Loucy (cell line): ENCODE measurements around the gene SPSB1.

Experiments
- H2AFZ ChIP-seq: fragments of 200-600 bp; sonication (generic); 2 replicates; pipeline ENCODE4 v1.6.0; 2016; ENCODE audit warnings: antibody characterized with exemption, mild to moderate bottlenecking, low read length, moderate library complexity
- H3F3A ChIP-seq: fragments of 200-600 bp; 2 replicates; pipeline ENCODE4 v1.6.0; 2016; ENCODE audit warnings: antibody characterized with exemption, low read depth, mild to moderate bottlenecking
- H3K27me3 ChIP-seq: fragments of 200-600 bp; sonication (generic); 2 replicates; pipeline ENCODE4 v1.6.1; 2014; ENCODE audit warnings: low read length, mild to moderate bottlenecking; ENCODE audit not compliant: insufficient read depth, poor library complexity, severe bottlenecking
- H3K36me3 ChIP-seq: fragments of 200-600 bp; sonication (generic); 2 replicates; pipeline ENCODE4 v1.6.1; 2016; ENCODE audit warnings: low read length; ENCODE audit not compliant: insufficient read depth
- H3K4me1 ChIP-seq: fragments of 200-600 bp; sonication (generic); 2 replicates; pipeline ENCODE4 v1.5.1; 2014; ENCODE audit warnings: low read length, mild to moderate bottlenecking; ENCODE audit not compliant: insufficient read depth, poor library complexity, severe bottlenecking
- H3K4me2 ChIP-seq: fragments of 200-600 bp; sonication (generic); 2 replicates; pipeline ENCODE4 v1.6.0; 2014; ENCODE audit warnings: antibody characterized with exemption, low read length, low read depth, mild to moderate bottlenecking; ENCODE audit not compliant: poor library complexity, severe bottlenecking
- H3K4me3 ChIP-seq: fragments of 200-600 bp; sonication (generic); 2 replicates; pipeline ENCODE4 v1.5.1; 2014; ENCODE audit warnings: low read length, mild to moderate bottlenecking, mixed read lengths; ENCODE audit not compliant: poor library complexity, severe bottlenecking
- H3K79me2 ChIP-seq: fragments of 200-600 bp; sonication (generic); 2 replicates; pipeline ENCODE4 v1.6.1; 2014; ENCODE audit warnings: low read length; ENCODE audit not compliant: insufficient read depth
- H3K9ac ChIP-seq: fragments of 200-600 bp; sonication (generic); 2 replicates; pipeline ENCODE4 v1.6.0; 2014; ENCODE audit warnings: mild to moderate bottlenecking, low read depth, low read length, moderate library complexity; ENCODE audit not compliant: poor library complexity, severe bottlenecking
- H3K9me2 ChIP-seq: fragments of 200-600 bp; sonication (generic); replicated peaks from 2 replicates; pipeline ENCODE4 v1.6.1; 2016; ENCODE audit warnings: low read depth, low read length, mixed read lengths
- H3K9me3 ChIP-seq: fragments of 200-600 bp; sonication (generic); 2 replicates; pipeline ENCODE4 v1.6.1; 2014; ENCODE audit warnings: mild to moderate bottlenecking, antibody characterized with exemption, low read length, low read depth; ENCODE audit not compliant: insufficient read depth
- H4K20me1 ChIP-seq: fragments of 200-600 bp; sonication (generic); 2 replicates; pipeline ENCODE4 v1.6.0; 2014; ENCODE audit warnings: antibody characterized with exemption, low read length, mild to moderate bottlenecking; ENCODE audit not compliant: insufficient read depth, poor library complexity, severe bottlenecking
- EZH2phosphoT487 ChIP-seq: fragments of 200-600 bp; IDR thresholded peaks from 2 replicates; pipeline ENCODE4 v1.6.1; 2018; ENCODE audit warnings: antibody characterized with exemption, mild to moderate bottlenecking, moderate library complexity, borderline replicate concordance
- TF ChIP-seq, protein P1 (sequence below): fragments of 200-600 bp; sonication (generic); conservative IDR thresholded peaks from 2 replicates; pipeline ENCODE4 v1.5.1; 2014; ENCODE audit warnings: mild to moderate bottlenecking, antibody characterized with exemption, low read length

SPSB1 gene

DNA sequence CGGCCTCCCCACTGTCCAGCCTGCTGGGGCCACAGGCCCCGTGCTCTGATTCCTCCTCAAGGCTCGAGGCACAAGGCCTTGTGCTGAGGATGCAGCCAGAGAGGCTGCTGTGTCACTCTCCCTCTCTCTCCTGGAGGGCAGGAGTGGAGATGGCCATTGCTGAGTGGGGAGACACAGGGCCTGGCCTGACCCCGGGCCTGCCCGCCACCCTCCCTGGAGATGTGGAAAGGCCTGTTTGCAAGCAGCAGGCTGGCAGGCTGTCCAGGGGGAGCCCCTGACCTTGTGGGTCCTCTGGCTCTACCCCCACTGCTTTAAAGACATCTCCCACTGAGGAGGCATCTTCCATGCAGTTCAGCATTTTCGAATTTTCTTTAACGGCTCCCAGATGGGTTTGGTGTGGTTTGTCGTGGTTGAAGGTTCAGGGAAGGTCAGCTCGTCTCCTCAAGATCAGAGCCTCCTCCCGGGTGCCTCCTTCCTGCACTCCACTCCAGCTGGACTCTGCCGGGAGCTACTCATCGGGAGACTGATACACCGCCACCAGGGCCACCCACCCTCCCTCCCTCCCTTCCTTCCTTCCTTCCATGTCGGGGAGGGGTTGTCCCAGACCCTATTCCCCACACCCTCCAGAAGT lies 69.1 kb downstream of the SPSB1 start:
- Histone ChIP-seq H3K9ac (no peak overlapping the region), H4K20me1 (peaks cover 41% of the 10 kb centered on the region), H3K4me3 (no peak overlapping the region), H3K4me2 (no peak overlapping the region), H2AFZ (no peak overlapping the region), H3K36me3 (peaks cover 44% of the 10 kb centered on the region; the same call in 1 of the 2 replicates), H3K27me3 (no peaks in the 10 kb centered on the region), H3K9me2 (no peaks in the 10 kb centered on the region), H3K4me1 (peaks cover 9% of the 10 kb centered on the region), H3K79me2 (peaks cover 97% of the 10 kb centered on the region), H3K9me3 (no peaks in the 10 kb centered on the region), H3F3A (no peaks in the 10 kb centered on the region)
- TF ChIP-seq EZH2phosphoT487, result no peak
- TF ChIP-seq, protein P1, sequence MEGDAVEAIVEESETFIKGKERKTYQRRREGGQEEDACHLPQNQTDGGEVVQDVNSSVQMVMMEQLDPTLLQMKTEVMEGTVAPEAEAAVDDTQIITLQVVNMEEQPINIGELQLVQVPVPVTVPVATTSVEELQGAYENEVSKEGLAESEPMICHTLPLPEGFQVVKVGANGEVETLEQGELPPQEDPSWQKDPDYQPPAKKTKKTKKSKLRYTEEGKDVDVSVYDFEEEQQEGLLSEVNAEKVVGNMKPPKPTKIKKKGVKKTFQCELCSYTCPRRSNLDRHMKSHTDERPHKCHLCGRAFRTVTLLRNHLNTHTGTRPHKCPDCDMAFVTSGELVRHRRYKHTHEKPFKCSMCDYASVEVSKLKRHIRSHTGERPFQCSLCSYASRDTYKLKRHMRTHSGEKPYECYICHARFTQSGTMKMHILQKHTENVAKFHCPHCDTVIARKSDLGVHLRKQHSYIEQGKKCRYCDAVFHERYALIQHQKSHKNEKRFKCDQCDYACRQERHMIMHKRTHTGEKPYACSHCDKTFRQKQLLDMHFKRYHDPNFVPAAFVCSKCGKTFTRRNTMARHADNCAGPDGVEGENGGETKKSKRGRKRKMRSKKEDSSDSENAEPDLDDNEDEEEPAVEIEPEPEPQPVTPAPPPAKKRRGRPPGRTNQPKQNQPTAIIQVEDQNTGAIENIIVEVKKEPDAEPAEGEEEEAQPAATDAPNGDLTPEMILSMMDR, result no peak

DNA sequence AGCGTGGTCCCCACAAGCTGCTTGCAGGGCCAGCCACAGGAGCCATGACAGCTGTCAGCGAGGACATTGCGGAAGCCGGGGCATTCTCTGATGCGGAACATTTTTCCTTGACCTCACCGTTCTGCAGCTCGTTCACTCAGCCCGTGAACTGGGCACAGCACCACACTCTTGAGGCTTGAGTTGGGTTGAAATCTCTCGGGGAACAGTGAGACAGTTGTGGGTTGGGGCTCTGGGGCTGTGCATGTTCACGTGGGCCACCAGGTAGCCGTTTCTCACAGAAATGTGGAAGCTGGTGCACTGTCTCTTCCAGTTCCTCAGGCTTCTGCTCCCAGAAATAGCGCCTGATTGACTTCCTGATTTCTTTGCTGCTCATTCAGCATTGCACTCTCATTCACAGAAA lies 69.8 kb downstream of the SPSB1 start:
- Histone ChIP-seq H3K36me3 (peaks cover 43% of the 10 kb centered on the region; the same call in 1 of the 2 replicates), H3K9me3 (no peaks in the 10 kb centered on the region), H3K4me3 (no peak overlapping the region), H3K9me2 (no peaks in the 10 kb centered on the region), H3K9ac (no peak overlapping the region), H2AFZ (no peak overlapping the region), H3K27me3 (no peaks in the 10 kb centered on the region), H3K79me2 (peaks cover 97% of the 10 kb centered on the region), H3F3A (no peaks in the 10 kb centered on the region), H3K4me1 (peaks cover 9% of the 10 kb centered on the region), H4K20me1 (peaks cover 37% of the 10 kb centered on the region), H3K4me2 (no peak overlapping the region)
- TF ChIP-seq, protein P1, result no peak
- no peak for TF ChIP-seq EZH2phosphoT487

DNA sequence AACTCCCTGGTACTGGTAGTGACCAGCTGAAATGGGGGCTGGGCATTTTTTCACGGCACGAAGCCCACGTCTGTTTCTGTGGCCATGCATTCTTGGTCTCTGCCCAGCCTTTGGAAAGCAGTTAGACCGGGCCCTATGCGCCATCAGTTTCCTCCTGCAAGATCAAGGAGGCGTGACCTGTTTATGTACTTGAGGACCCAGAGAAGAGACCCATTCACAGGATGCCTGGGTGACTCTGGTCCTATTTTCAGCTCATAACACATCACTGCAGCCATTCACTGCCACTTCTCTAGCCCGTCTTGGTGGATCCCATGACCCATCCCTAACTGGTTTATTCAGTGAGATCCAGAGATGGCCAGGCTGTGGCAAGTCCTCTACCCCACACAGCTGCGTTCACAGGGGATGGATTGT lies 70.4 kb downstream of the SPSB1 start:
- H4K20me1 ChIP-seq, result peaks cover 37% of the 10 kb centered on the region
- TF ChIP-seq EZH2phosphoT487, result no peak
- TF ChIP-seq, protein P1, result no peak
- peaks cover 9% of the 10 kb centered on the region for H3K4me1 ChIP-seq
- H3K4me2 ChIP-seq, result no peak overlapping the region
- no peak overlapping the region for H3K9ac ChIP-seq
- H3K36me3 ChIP-seq, result peaks cover 43% of the 10 kb centered on the region; the same call in 1 of the 2 replicates
- H3K9me2 ChIP-seq, result no peaks in the 10 kb centered on the region
- H3K9me3 ChIP-seq, result no peaks in the 10 kb centered on the region
- no peak overlapping the region for H3K4me3 ChIP-seq
- H3F3A ChIP-seq, result no peaks in the 10 kb centered on the region
- H2AFZ ChIP-seq, result no peak overlapping the region
- H3K27me3 ChIP-seq, result no peaks in the 10 kb centered on the region
- peaks cover 92% of the 10 kb centered on the region for H3K79me2 ChIP-seq
